ENCODE measurements around the gene OR5B12.

The OR5B12 gene

DNA sequence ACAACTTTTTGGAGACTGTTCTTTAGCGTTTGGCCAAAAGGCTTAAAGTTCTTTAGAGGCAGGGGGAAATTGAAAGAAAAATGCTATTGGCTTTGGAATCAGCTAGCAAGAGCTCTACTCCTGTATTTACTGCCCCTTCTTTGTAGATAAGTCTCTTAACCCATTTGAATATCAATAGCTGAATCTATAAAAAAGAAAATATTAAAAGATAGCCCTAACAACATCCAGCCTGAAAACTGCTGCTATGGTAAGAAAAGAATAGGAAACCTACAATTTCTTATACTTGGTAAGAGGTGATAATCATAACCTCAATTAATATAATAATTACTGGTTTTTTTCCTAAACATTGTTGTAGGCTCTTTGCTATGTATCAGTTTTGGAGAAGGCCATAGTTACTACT, at the start of gene OR5B12:
Gene OR5B12, minus strand, starts transcription at position 101 of the 400 bp plus-strand sequence. CDS start 2,085 bp downstream, outside the sequence.
- H3K9me3 ChIP-seq (ENCODE audit: control insufficient read depth, insufficient read depth, low read length), result no peaks in the 10 kb centered on the region
- no peak within 1 kb of the TSS for H3K9ac ChIP-seq (ENCODE audit: low read depth, low read length)
- no peaks in the 10 kb centered on the region for H3K4me1 ChIP-seq (ENCODE audit: insufficient read depth, low read length)
- H3K36me3 ChIP-seq (ENCODE audit: insufficient read depth, low read length), result no peaks in the 10 kb centered on the region

DNA sequence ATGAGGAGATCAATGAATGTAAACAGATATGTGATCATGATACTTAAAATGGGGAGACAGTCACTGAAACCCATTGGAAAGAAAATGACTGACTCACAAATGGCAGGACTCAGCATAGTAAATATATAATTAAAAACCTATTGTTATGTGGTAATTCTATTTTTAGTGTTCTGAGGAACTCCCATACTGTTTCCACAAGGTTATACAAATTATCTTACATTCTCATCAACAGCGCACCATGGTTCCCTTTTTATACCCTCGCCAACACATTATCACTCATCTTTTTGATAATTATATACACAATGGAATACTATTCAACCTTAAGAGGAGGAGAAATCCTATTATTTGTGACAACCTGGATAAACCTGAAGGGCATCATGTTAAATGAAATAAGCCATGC, 48.8 kb upstream of the OR5B12 start:
- Histone ChIP-seq H3K4me1 (ENCODE audit: insufficient read depth, low read length) (peaks cover 4% of the 10 kb centered on the region; the same call in 1 of the 2 replicates), H3K36me3 (ENCODE audit: insufficient read depth, low read length) (no peaks in the 10 kb centered on the region), H3K9ac (ENCODE audit: low read depth, low read length) (no peak overlapping the region), H3K9me3 (ENCODE audit: control insufficient read depth, insufficient read depth, low read length) (no peaks in the 10 kb centered on the region)

DNA sequence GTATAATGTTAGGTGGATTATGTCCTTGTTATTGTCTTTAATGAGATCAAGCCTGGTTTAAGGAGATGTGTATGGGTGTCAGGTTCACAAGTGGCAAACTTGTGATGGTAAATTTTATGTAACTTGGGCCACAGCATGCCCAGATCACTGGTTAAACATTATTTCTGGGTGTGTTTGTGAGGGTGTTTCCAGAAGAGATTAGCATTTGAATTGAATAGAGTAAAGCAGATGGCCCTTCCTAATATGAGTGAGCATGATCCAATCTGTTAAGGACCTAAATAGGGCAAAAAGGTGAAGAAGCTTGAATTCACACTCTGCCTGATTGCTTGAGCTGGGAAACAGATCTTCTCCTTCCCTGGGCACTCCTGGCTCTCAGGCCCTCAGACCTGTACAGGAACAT, 45.1 kb upstream of the OR5B12 start:
- Histone ChIP-seq H3K9ac (ENCODE audit: low read depth, low read length) (no peak overlapping the region), H3K4me1 (ENCODE audit: insufficient read depth, low read length) (peaks cover 5% of the 10 kb centered on the region; the same call in 1 of the 2 replicates), H3K36me3 (ENCODE audit: insufficient read depth, low read length) (no peaks in the 10 kb centered on the region)

DNA sequence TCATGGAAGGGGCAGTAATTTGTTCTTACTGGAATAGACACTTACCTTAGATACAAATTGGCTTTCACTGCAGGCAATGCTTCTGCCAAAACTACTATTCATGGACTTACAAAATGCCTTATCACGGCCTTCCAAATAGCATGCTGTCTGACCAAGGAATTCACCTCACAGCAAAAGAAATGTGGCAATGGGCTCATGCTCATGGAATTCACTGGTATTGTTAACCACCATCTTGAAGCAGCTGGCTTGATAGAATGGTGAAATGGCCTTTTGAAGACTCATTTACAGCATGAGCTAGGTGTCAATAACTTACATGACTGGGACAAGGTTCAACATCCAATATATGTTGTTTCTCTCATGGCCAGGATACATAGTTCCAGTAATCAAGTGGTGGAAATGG, 43.9 kb upstream of the OR5B12 start:
- Histone ChIP-seq H3K9me3 (ENCODE audit: control insufficient read depth, insufficient read depth, low read length) (no peaks in the 10 kb centered on the region), H3K36me3 (ENCODE audit: insufficient read depth, low read length) (no peaks in the 10 kb centered on the region), H3K4me1 (ENCODE audit: insufficient read depth, low read length) (peaks cover 5% of the 10 kb centered on the region; the same call in 1 of the 2 replicates), H3K9ac (ENCODE audit: low read depth, low read length) (no peak overlapping the region)

More for the DNA sequence above, 45.1 kb upstream of the OR5B12 start:
- no peaks in the 10 kb centered on the region for H3K9me3 ChIP-seq (ENCODE audit: control insufficient read depth, insufficient read depth, low read length)

DNA sequence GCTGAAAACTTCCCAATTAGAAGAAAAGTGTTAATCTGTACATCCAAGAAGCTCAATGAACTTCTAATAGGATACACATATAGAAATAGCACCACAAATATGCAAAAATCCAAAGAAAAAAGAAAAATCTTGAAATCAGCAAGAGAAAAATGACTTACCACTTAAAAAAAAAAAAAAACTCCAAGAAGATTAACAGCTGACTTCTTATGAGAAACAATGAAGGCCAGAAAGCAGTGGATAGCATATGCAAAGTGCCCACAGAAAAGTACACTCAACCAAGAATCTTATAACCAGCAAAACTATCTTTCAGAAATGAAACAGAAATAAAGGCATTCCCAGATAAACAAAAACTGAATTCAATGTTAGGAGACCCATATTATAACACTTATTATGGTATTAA, 29.9 kb upstream of the OR5B12 start:
- H3K9me3 ChIP-seq (ENCODE audit: control insufficient read depth, insufficient read depth, low read length), result peaks cover 6% of the 10 kb centered on the region
- H3K4me1 ChIP-seq (ENCODE audit: insufficient read depth, low read length), result no peaks in the 10 kb centered on the region
- no peaks in the 10 kb centered on the region for H3K36me3 ChIP-seq (ENCODE audit: insufficient read depth, low read length)
- no peak overlapping the region for H3K9ac ChIP-seq (ENCODE audit: low read depth, low read length)

DNA sequence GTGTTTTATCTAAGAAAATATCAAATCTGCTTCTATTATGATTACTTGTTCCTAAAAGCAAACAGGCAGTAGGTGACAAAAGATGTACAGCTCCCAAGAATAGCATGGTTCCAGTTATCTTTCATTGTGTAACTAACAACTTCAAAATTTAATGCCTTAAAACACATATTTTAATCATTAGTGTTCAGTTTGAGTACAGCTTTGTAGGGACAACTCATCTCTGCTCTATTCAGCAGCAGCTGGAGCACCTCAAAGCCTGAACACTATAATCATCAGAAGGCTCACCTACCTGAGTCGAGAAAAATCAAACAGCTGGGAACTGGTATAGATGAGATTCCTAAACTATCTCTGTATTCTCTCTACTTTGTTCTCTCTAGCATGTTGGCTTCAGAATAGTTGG, 24.3 kb upstream of the OR5B12 start:
- Histone ChIP-seq H3K9me3 (ENCODE audit: control insufficient read depth, insufficient read depth, low read length) (peaks cover 4% of the 10 kb centered on the region), H3K4me1 (ENCODE audit: insufficient read depth, low read length) (no peaks in the 10 kb centered on the region), H3K9ac (ENCODE audit: low read depth, low read length) (no peak overlapping the region), H3K36me3 (ENCODE audit: insufficient read depth, low read length) (no peaks in the 10 kb centered on the region)

DNA sequence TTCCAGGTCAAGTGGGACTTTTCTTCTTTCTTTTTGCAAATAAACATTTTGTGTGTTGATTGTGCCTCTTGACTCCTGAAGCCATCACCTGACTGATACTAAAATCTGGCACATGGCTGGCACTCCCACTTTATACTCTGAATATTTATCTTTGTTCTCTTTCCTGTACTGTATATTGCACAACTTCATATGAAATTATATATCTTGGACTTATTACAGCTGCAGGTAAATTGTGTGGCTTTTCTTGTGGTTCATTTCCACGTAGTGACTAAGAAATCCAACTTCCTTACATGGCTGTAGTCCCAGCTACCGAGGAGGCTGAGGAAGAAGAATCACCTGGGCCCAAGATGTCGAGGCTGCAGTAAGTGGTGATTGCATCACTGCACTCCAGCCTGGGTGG, 23.7 kb upstream of the OR5B12 start:
- no peaks in the 10 kb centered on the region for H3K36me3 ChIP-seq (ENCODE audit: insufficient read depth, low read length)
- H3K4me1 ChIP-seq (ENCODE audit: insufficient read depth, low read length), result no peaks in the 10 kb centered on the region
- H3K9me3 ChIP-seq (ENCODE audit: control insufficient read depth, insufficient read depth, low read length), result no peaks in the 10 kb centered on the region; the same call in 1 of the 2 replicates
- H3K9ac ChIP-seq (ENCODE audit: low read depth, low read length), result no peak overlapping the region

DNA sequence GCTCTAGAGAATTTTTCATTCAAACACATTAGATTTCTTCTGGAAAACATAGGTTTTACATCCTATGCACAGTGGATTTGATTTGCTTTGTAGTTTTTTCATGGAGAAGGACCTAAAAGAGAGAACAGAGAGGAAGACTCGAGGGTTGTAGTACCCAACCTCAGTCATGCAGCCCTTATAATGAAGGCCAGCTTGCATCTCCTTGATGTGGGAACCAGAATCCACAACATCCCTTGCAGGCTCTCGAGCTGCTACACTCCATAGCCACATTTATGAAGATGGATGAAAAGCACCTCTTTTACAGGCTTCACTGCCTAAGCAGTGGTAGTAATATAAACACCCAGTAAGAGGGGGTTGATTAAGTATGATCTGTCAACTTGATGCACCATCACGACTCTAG, 9.5 kb upstream of the OR5B12 start:
- no peaks in the 10 kb centered on the region for H3K9me3 ChIP-seq (ENCODE audit: control insufficient read depth, insufficient read depth, low read length)
- H3K9ac ChIP-seq (ENCODE audit: low read depth, low read length), result no peak overlapping the region
- no peaks in the 10 kb centered on the region for H3K36me3 ChIP-seq (ENCODE audit: insufficient read depth, low read length)
- H3K4me1 ChIP-seq (ENCODE audit: insufficient read depth, low read length), result no peaks in the 10 kb centered on the region

DNA sequence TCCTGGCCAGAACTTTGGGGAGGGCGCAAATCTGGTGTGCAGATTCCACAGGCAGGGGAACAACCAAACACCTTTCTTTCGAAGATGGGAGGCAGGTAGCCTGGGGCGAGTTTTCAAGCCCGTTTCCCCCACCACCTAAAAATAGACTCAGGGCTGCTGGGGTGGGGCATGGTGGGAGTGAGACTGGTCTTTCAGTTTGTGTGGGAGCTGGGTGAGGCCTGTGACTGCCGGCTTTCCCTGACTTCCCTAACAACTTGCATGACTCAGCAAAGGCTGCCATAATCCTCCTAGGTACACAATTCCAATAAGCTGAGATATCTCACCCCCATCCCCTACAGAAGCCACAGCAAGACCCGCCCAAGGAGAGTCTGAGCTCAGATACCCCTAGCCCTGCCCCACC, 4.3 kb upstream of the OR5B12 start:
- H3K9ac ChIP-seq (ENCODE audit: low read depth, low read length), result no peak overlapping the region
- no peaks in the 10 kb centered on the region for H3K9me3 ChIP-seq (ENCODE audit: control insufficient read depth, insufficient read depth, low read length)
- no peaks in the 10 kb centered on the region for H3K4me1 ChIP-seq (ENCODE audit: insufficient read depth, low read length)
- H3K36me3 ChIP-seq (ENCODE audit: insufficient read depth, low read length), result no peaks in the 10 kb centered on the region

DNA sequence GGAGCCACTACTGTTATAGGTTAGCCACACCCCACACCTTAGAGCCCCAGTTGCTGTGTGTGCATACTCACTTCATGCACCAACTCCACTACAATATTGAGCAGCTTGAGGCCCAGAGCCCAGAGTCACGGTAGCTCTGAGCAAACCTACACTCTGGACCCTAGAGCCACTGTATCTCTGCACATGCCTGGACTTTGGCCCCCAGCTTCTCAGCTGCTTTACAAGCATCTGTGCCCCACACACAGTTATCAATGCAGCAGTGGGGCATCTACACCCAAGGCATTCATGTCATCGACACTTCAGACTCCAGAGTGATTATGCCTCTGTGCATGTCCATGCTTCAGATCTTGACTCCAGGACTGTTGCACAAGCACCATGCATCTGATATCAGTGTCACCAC, 2.3 kb upstream of the OR5B12 start:
- Histone ChIP-seq H3K4me1 (ENCODE audit: insufficient read depth, low read length) (no peaks in the 10 kb centered on the region), H3K9ac (ENCODE audit: low read depth, low read length) (no peak overlapping the region), H3K9me3 (ENCODE audit: control insufficient read depth, insufficient read depth, low read length) (no peaks in the 10 kb centered on the region), H3K36me3 (ENCODE audit: insufficient read depth, low read length) (no peaks in the 10 kb centered on the region)

DNA sequence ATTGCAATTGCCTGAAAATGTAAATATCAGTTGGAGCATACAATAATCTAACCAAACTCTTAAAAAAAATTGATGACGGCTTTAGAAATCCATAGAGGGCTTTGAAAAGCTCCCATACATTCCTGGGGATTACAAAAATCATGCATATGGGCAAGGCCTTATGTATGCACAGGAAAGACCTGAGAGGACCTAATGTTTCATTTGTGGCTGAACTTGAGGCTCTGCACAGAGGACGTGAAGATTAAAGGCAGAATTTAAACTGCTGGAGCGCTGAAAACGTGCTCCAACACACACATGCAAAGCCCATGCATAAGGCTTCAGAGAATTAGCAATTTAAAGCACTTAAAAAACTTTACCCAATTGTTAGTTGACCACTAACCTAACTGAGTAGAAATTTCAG, 3.5 kb downstream of the OR5B12 start:
- Histone ChIP-seq H3K36me3 (ENCODE audit: insufficient read depth, low read length) (no peaks in the 10 kb centered on the region), H3K9me3 (ENCODE audit: control insufficient read depth, insufficient read depth, low read length) (no peaks in the 10 kb centered on the region; the same call in 1 of the 2 replicates)

DNA sequence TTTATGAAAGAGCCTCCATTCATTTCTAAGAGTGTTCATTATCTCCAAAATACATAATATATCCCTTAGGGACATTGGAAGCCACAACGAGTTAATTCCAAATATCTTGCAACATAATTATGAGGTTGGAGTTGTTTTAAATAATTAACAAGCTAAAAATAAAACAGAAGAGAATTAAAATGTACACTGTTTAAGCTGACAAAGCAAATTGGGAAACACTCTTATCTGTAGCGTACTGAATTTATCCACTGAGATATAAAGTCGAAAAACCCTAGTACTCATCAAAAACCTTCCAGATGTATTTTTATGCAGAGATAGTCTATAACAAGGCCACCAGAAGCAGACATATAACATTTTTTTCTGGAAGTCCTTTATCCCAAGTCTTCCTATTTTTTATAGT, 7.8 kb downstream of the OR5B12 start:
- H3K4me1 ChIP-seq (ENCODE audit: insufficient read depth, low read length), result no peaks in the 10 kb centered on the region
- H3K9ac ChIP-seq (ENCODE audit: low read depth, low read length), result no peak overlapping the region
- no peaks in the 10 kb centered on the region; the same call in 1 of the 2 replicates for H3K9me3 ChIP-seq (ENCODE audit: control insufficient read depth, insufficient read depth, low read length)
- H3K36me3 ChIP-seq (ENCODE audit: insufficient read depth, low read length), result no peaks in the 10 kb centered on the region

More for the DNA sequence above, 3.5 kb downstream of the OR5B12 start:
- no peak overlapping the region for H3K9ac ChIP-seq (ENCODE audit: low read depth, low read length)
- no peaks in the 10 kb centered on the region for H3K4me1 ChIP-seq (ENCODE audit: insufficient read depth, low read length)

DNA sequence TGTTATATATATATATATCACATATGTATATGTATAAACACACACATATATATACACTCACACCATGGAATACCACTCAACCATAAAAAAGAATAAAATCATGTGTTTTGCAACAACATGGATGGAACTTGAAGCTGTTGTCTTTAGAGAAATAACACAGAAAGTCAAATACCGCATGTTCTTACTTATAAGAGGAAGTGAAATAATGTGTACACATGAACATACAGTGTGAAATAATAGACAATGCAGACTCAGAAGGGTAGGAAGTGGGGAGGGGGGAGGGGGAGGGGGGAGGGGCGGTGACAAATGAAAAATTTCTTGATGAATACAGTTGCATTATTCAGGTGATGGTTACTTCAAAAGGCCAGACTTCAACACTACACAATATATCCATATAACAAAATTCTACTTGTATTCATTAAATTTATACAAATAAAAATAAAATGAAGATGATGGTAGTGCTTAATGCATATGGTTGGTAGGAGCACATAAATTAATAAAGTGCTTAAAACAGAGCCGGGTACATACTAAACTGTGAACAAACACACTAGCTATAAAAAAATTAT, 8.3 kb downstream of the OR5B12 start:
- Histone ChIP-seq H3K9ac (ENCODE audit: low read depth, low read length) (no peak overlapping the region), H3K9me3 (ENCODE audit: control insufficient read depth, insufficient read depth, low read length) (no peaks in the 10 kb centered on the region; the same call in 1 of the 2 replicates), H3K36me3 (ENCODE audit: insufficient read depth, low read length) (no peaks in the 10 kb centered on the region), H3K4me1 (ENCODE audit: insufficient read depth, low read length) (no peaks in the 10 kb centered on the region)

DNA sequence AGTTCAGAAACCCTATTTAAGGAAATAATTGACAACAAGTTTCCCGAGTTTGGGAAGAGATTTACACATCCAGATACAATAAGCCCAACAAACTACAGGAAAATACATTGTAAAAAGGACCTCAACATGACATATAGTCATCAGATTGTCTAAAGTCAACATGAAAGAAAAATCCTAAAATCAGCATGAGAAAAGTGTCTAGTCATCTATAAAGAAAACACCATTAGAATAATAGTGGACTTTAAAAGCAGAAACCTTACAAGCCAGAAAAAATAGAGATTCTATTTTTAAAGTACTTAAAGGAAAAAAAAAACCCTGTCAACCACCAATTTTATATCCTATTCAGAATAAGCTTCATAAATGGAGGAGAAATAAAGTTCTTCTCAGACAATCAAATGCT, 12.8 kb downstream of the OR5B12 start:
- H3K9me3 ChIP-seq (ENCODE audit: control insufficient read depth, insufficient read depth, low read length), result no peaks in the 10 kb centered on the region
- no peaks in the 10 kb centered on the region; the same call in 1 of the 2 replicates for H3K4me1 ChIP-seq (ENCODE audit: insufficient read depth, low read length)
- no peak overlapping the region for H3K9ac ChIP-seq (ENCODE audit: low read depth, low read length)
- H3K36me3 ChIP-seq (ENCODE audit: insufficient read depth, low read length), result no peaks in the 10 kb centered on the region

DNA sequence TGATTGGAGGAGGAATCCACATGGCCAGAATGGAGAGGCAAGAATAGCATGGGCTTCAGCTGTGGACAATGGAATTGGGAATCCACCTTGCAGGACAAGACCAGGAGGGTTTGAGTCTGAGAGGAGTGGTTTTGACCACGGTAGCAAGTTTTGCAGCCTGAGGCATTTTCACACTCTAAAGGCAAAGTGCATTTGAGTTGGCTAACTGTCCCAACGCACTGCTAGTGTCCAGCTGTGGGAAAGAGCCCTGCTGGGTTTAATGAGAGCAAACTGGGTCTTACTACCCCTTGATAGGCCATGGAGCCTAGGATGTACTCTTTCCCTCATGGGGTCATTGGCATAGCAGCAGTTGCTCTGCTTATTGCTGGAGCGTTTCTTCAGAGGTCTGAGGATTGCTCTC, 14.0 kb downstream of the OR5B12 start, which contains the start of gene OR5B2:
Gene OR5B2, minus strand, starts transcription at position 101 of the 400 bp plus-strand sequence. CDS start 4,860 bp downstream, outside the sequence.
- no peaks in the 10 kb centered on the region for H3K36me3 ChIP-seq (ENCODE audit: insufficient read depth, low read length)
- no peak within 1 kb of the TSS for H3K9ac ChIP-seq (ENCODE audit: low read depth, low read length)
- H3K4me1 ChIP-seq (ENCODE audit: insufficient read depth, low read length), result peaks cover 7% of the 10 kb centered on the region; the same call in 1 of the 2 replicates
- H3K9me3 ChIP-seq (ENCODE audit: control insufficient read depth, insufficient read depth, low read length), result no peaks in the 10 kb centered on the region

Measured in ES-I3 (cell line).